Peyer's patch (tissue), 4 donors: ENCODE measurements around the gene PIK3R5.

Experiments used
- CTCF ChIP-seq, 6 experiments: fragments of 450-650 bp in 4 of 6; fragments of 200-600 bp in 2 of 6; sonication (generic) in 1 of 6; IDR thresholded peaks; one replicate each; pipeline ENCODE4 v1.5.1; 2017 to 2019; ENCODE audit warnings: antibody characterized with exemption in 6 of 6, mild to moderate bottlenecking in 3 of 6, moderate library complexity in 1 of 6
- POLR2A ChIP-seq, 2 donors: fragments of 450-650 bp; IDR thresholded peaks; one replicate each; pipeline ENCODE4 v1.5.1; 2017; ENCODE audit warnings: antibody characterized with exemption in 2 of 2, mild to moderate bottlenecking in 2 of 2, moderate library complexity in 2 of 2

GRCh38 chr17:9002227-9002605 lies 36.7 kb upstream of the PIK3R5 start:
- TF ChIP-seq CTCF (IDR thresholded peaks at IDR 0.05) (no peak), POLR2A (IDR thresholded peaks at IDR 0.05) (no peak)
